NOMO-1 (cell line): ENCODE results near the gene TIPRL.
"Not testable (repeated sequence)": the region's sequence is repeated elsewhere in the genome, so short reads cannot be mapped to it uniquely, and the experiment has no call there.

Experiments
- DNase-seq, 2 experiments: peaks; one replicate each; lab custom pipeline; 2025; ENCODE audit not compliant: unreplicated experiment in 2 of 2; lab: John Stamatoyannopoulos, UW

TIPRL gene

DNA sequence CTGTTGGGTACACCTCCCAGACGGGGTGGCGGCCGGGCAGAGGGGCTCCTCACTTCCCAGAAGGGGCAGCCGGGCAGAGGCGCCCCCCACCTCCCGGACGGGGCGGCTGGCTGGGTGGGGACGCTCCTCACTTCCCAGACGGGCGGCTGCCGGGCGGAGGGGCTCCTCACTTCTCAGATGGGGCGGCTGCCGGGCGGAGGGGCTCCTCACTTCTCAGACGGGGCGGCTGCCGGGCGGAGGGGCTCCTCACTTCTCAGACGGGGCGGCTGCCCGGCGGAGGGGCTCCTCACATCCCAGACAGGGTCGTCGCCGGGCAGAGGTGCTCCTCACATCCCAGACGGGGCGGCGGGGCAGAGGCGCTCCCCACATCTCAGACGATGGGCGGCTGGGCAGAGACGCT lies 28.9 kb downstream of the TIPRL start:
- DNase-seq, result not testable (repeated sequence)

DNA sequence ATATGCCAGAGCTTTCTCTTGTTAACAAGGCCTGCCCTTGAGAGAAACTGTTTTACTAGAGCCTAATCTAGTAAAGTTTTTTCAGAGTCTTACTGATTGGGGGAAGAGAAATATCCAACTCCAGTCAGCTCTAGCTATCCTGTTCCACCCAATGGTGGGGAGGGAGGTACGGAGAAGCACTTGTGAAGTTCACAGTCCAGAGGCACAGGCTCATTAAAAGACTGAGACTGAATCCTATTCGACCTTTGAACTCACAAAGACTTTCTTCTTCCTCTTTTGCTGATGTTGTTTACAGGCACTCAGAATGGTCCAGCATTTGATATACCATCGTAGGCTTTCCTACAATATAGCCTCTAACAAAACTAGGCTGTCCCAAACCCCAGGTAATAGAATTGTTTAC lies 31.6 kb downstream of the TIPRL start:
- no peak for DNase-seq

DNA sequence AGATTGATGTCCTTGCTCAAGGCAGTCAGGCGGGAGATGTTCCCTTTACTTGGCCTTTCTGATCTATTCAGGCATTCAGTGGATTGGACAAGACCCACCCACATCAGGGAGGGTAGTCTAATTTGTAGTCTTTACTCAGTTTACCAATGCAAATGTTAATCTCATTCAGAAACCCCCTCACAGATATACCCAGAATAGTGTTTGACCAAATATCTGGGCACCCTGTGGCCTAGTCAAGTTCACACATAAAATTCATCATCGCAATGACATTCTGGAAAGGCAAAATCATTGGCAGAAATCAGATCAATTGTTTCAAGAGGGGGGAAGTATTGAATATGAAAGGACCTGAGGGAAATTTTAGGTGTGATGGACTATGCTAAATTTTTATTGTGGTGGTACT lies 34.6 kb downstream of the TIPRL start:
- DNase-seq, result no peak

DNA sequence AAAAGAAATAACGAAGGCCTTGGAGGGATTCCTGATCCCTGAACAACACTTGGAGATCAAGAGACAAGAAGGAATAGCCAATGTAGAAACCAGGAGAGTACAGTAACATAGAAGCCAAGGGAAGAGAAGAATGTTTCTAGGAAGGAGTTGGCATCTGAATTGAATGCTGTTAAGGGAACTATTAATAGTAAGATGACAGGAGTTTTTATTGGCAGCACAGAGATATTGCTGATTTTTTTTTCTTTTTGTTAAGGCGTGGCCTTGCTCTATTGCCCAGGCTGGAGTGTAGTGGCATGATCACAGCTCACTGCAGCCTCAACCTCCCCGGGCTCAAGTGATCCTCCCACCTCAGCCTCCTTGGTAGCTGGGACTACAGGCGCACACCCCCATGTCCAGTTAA lies 37.4 kb downstream of the TIPRL start:
- DNase-seq, result no peak

DNA sequence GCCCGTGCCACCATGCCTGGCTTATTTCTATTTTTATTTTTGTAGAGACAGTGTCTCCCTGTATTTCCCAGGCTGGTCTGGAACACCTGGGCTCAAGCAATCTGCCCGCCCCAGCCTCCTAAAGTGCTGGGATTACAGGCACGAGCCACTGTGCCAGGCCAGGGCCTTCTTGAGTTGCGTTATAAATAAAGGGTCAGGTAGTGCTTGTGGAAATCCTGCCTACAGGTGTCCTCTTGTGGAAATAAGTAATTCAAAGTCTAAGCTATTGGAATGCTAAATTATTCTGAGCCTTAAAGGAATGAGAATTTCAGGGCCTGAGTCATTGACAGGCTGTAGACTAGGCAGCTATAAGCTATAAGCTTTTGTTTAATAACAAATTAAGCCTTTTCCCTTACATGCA lies 38.9 kb downstream of the TIPRL start:
- DNase-seq, result no peak

DNA sequence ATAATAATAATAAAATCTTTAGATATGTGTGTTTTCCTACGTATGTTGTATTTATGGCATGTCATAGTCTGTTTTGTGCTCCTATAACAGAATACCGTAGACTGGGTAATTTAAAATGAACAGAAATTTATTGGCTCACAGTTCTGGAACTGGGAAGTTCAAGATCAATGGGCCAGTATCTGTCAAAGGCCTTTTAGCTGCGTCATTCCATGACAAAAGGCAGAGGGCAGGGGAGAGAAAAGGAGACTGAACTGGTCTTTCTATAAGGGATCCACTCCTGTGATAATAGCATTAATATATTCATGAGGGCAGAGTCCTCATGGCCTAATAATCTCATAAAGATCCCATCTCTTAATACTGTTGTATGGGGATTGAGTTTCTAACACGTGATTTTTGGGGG lies 39.9 kb downstream of the TIPRL start:
- DNase-seq, result no peak

DNA sequence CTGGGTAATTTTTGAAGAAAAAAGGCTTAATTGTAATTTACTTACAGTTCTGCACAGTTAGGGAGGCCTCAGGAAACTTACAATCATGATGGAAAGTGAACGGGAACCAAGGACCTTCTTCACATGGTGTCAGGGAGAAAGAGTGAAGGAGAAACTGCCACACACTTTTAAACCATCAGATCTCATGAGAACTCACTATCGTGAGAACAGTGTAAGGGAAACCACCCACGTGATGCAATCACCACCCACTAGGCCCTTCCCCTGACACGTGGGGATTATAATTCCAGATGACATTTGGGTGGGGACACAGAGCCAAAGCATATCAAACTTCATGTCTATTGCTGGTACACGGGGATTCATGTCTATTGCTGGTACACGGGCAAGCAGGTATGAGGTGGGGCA lies 41.7 kb downstream of the TIPRL start:
- no peak for DNase-seq

DNA sequence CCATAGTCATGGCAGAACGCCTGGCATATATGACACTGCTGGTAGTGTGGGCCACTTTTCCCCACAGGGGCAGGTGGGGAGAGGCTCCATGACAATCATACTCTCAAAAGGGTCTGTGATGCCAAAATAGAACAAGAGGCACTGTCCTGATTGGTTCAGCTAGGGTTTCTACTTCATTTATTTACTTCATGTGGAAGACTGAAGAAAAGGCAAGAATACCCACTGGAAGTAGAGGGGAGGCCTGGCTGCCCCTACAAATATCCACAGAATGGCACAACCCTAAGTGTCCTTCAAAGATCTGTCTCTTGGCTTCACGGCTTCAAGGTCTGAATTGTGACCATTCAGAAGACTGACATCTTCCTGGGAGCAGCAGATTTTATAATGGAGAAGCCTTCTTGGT lies 42.5 kb downstream of the TIPRL start:
- no peak for DNase-seq

DNA sequence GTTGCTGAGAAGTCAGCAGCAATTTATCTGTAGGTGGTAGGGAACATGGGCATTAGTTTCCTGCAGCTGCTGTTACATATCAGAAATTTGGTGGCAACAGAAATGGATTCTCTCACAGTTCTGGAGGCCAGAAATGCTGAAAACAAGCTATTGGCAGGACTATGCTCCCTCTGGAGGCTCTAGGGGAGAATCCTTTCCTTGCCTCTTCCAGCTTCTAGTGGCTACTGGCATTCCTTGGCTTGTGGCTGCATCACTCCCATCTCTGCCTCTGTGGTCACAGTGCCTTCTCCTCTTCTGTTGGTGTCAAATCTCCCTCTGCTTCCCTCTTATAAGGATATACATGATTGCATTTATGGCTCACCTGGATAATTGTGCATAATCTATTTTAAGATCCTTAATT lies 44.5 kb downstream of the TIPRL start:
- no peak for DNase-seq

DNA sequence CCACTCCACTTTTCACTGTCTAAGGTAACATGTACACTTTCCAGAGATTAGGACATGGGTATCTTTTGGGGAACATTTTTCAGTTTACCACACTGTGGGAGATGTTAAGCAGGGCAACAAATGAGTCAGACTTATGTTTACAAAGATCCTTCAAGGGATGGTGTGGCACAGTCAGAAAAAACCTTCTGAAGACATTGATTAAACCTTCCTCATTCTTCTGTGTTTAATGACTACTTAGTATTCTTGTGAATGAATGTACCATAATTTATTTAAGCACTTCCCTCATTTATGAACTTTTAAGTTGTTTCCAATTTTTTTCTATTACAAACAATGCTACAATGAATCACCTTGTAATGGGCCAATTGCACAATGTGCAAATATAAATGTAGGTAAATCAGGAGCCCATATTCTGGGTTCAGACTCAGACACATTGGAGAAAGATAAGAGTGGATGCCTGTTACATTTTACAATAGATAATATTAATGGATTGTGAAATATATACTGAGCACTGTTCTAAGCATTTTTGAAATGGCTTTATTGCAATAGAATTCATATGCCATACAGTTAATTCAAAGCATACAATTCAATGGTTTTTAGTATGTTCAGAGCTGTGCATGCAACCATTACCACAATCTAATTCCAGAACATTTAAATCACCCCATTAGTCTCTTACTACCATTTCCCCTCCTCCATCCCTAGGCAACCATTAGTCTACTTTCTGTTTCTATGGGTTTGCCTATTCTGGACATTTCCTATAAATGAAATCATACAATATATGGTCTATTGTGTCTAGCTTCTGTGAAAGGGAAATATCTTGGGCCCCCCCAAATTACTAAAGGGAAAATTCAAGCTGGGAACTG lies 45.1 kb downstream of the TIPRL start:
- no peak for DNase-seq

DNA sequence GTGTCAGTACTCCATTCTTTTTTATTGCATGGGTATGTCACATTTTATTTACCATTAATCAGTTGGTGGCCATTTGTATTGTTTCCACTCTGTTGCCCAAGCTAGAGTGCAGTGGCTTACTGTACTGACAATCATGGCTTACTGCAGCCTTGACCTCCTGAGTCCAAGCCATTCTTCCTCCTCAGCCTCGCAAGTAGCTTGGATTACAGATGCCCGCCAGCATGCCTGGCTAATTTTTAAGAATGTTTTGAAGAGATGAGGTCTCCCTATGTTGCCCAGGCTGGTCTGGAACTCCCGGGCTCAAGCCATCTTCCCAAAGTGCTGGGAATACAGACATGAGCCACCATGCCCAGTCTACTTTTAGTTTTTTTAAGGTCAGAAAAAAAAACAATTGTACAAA lies 46.2 kb downstream of the TIPRL start:
- no peak for DNase-seq

DNA sequence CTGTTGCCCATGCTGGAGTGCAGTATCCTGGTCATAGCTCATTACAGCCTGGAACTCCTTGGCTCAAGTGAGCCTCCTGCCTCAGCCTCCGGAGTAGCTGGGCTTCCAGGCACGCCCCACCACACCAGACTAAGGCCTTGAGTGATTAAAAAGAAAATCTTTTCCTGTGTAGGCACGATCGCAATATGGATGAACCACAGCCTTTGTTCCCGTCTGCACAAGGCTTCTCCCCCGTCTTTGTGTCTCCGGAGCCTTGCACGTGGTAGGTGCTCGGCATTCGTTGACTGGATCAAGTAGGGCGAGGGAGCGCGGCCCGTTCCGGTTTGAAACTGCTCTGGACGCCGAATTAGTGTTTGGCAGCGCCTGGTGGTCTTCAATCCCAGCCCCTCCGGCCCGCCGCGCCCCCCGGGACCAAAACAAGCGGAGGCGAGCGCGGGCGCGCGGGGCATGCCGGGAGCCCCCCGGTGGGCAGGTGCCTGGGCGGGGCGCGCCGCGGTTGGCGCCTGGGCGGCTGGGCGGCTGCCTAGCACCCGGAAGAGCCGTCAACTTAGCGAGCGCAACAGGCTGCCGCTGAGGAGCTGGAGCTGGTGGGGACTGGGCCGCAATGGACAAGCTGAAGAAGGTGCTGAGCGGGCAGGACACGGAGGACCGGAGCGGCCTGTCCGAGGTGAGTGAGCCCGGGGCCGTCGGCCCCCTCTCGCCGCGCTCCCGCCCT lies 46.9 kb downstream of the TIPRL start, which contains the start of gene SFT2D2:
Gene SFT2D2, plus strand, starts transcription at position 529 of the 715 bp plus-strand sequence. Its CDS starts 76 bp downstream, at position 605.
- peak; percentile 77 to 86 for DNase-seq

DNA sequence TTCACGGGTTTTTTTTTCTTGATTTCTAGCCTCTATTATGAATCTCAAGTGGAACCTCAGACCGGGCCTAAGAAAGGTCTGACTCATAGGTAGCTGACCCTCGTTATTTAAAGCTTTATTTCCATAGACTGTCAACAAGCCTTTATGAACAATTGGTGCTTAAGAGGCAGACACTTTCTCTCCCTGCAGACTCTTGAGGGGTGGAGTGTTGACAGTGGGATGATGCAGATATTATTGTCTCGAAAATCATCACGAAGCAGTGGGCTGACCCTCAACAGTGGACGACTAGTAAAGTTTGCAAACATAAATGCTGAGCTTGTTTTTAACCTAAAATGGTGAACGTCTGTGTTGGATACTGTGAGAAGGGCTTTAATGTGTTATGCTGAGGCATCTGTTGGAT lies 48.9 kb downstream of the TIPRL start:
- DNase-seq, result no peak

DNA sequence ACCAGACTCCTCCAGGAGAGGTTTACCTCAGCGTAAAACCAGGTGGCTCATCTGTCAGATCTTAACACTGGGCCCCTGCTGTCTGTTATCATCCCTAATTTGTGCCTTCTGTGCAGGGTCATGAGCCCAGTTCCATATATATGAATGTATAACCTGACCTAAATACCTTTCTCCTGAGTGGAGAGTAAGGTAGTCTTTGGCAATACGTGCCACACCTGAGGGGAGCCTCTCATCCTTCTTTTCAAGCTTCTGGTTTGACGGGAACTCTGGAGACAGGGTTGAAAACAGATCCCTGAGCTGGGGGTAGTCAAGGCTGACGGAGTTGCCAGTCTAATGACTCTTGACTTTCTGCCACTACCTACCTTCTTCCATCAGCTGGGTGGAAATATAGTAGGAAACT lies 51.1 kb downstream of the TIPRL start:
- DNase-seq, result no peak

DNA sequence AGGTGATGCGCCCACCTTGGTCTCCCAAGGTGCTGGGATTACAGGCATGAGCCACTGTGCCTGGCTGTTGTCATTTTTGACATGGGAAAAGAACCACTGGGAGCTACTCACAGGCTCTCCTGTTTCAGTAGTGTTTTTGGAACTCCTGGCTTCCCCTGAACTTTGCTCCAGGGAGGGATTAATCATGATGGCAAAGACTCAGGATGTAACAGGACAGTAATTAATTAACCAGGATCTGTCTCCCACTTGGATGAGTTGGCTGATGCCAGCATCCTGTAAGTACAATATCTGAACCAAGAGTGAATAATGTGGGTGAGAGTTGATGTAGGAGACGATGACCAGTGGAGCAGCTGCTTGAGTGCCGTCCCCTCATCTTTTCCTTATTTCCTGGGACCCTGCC lies 51.9 kb downstream of the TIPRL start:
- no peak for DNase-seq

DNA sequence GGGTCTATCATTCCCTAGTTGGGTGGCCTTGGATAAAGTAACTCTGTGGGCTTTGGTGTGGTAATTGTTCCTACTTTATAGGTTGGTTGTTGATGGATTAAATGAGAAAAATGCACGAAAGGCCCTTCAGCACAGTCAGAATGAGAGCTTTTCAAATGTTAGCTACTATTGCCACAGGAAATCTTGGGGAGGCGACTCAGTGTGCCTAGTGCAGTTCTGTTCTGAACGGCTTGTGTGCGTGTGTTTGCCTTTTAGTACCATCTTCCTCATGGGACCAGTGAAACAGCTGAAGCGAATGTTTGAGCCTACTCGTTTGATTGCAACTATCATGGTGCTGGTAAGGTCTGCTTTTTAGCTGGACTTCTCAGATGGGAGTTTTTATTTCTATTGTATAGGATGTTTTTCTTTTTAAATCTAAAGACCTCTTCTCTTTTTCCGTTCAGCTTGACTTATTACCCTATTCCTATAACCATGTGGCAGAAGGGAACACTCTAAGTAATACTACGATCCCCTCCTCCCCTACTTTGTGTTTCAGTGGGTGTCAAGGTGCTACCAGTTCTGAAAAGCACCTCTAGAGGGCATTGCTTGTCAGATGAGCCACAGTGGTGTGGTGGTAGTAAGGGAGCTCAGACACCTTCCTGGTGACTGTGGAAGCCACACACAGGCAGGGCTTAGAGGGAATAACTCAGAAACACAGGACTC lies 56.2 kb downstream of the TIPRL start:
- peak in 1 of 2 experiments; percentile 4 for DNase-seq

DNA sequence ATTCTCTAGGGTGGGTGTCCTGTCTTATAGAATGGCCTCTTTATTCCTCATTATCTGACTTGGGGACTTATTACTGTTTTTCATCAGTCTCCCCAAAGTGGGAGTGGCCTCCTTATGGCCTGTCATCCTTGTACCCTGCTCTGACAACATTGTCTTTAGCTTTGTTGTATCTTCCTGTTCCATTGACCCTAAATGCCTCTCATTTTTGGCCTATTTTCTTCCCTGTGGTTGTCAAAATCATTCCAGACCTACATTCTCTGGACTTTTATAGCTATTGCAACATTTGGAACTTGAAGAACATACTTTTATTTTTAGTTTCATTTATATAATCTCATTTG lies 56.8 kb downstream of the TIPRL start:
- no peak for DNase-seq

DNA sequence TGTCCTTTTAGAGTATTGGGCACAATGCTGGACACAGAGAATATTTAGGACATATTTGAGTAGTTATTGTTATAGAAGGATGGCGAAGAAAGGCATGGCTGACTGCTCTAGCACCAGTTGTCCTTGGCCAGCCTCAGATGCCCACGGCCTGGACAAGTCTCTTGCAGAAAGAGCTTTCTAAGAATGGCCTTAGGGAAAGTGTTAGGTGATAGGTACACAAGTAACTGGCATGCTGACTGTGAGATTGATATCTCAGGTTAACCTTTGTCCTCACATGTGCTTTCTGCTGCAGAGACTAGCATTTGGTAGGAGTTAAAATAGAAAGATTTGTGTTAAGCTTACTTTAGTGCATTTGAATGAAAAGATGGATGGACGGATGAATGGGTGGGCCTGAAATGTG lies 57.2 kb downstream of the TIPRL start:
- DNase-seq, result no peak

DNA sequence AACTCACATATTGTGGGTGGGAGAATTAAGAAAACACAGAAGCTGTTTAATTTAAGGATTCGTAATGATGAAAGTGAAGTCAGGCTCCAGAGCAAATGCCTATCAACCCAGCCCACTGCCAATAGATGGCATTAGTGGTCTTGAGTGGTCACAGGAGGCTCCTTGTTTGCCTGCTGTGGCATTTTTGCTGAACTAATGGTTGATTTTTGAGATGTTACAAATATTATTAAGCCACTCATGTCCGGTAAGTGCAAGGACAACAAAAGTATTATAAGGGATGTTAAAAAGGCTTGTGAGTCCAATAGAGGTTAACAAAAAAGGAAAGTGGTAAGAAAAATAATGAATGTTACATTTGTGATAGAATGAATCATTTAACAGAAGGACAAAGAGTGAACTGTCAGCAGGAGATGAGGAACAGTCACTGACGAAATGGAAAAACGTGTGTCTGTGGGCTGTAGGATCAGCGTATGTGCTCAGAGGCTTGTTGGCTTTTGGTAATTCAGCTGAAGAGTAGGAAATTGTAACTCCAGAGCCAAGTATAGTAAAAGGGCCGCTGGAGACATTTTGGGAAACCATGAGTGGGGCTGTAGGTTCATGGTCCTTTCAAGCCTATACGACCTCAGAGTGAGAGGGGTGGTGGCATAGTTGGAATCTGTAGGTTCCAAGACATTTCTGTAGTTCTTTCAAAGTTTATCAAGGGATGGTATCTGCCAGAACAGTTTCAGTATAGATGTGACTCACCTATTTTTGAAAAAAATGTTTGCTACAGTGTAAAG lies 58.3 kb downstream of the TIPRL start:
- DNase-seq, result no peak

DNA sequence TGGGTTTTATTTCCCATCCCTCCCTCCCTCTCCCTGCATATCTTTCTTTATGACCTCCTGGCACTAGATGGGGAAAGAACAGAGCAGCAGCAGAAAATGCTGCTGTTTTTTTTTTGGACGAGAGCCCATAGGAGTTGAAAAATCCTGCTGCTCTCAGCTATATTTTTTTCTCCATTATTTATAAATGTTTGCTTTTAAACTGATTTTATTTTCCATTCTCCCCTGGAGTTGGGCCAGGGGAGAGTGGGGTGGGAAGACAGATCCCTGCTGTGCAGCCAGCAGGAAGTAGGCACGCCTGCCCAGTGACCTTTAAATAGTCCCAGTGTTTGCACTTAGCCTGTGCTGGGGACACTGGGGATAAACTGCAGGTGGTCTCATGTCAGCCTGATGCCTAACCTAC lies 64.4 kb downstream of the TIPRL start:
- no peak for DNase-seq

DNA sequence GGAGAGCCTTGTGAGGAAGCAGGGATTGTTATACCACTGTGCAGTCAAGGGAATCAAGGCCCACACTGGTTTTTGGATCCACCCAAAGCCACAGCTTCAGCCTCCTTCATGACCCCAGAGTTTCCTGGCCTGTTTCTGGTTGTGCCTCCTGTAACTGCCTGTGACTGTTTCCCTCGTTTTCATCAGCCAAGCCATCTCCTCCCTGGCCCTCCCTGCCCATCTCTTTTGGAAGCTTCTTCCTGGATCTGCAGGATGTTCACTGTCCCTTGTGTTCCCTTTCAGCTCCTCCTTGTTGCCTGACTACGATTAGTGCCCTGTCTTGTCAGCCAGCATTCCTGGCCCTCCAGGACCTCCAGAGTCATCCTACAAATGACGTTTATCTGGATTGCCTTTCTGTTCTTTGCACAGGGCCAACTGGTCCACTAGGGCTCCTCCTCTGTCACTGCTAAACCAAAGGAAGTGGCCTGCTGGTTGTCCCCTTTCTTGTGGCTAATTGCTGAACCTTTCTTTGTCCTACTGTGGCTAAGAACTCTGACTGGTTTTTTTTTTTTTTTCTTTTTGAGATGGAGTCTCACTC lies 65.0 kb downstream of the TIPRL start:
- no peak for DNase-seq
